HEK293 (cell line): ENCODE results near the gene NFS1.
A peak's percentile ranks its signal among the peaks of the same experiment; 100 is the strongest.

Experiments used
- CTCF ChIA-PET: fragments of 350-600 bp; formaldehyde crosslinking; extraction: SDS; loops from one replicate; lab custom pipeline; 2021; ENCODE audit warnings: antibody characterized with exemption; lab: Yijun Ruan, JAX
- POLR2A ChIA-PET: fragments of 300-600 bp; formaldehyde crosslinking; extraction: SDS; loops from one replicate; lab custom pipeline; 2020; ENCODE audit warnings: antibody characterized with exemption, inconsistent platforms; lab: Yijun Ruan, JAX
- H3K27ac ChIP-seq: fragments of 200-500 bp; sonication (Bioruptor generic); 2 replicates; pipeline ENCODE4 v1.5.1; 2014; ENCODE audit warnings: low read depth, low read length, control low read depth, inconsistent platforms; ENCODE audit errors: extremely low read depth
- H3K36me3 ChIP-seq, 2 experiments: fragments of 200-500 bp in 1 of 2; sonication (Bioruptor generic) in 1 of 2; 1 replicate in 1 of 2; 2 replicates in 1 of 2; pipeline ENCODE4 v1.5.1; 2014 to 2017; ENCODE audit warnings: inconsistent platforms in 2 of 2, low read length in 2 of 2; ENCODE audit not compliant: control insufficient read depth in 2 of 2, insufficient read depth in 1 of 2
- H3K4me1 ChIP-seq: fragments of 200-500 bp; sonication (Bioruptor generic); 2 replicates; pipeline ENCODE4 v1.5.1; 2014; ENCODE audit warnings: mild to moderate bottlenecking, low read length, inconsistent platforms; ENCODE audit not compliant: control insufficient read depth, insufficient read depth
- H3K4me3 ChIP-seq: 2 replicates; pipeline ENCODE4 v1.5.1; 2011; ENCODE audit warnings: low read depth, mild to moderate bottlenecking, control low read depth, low read length, moderate library complexity
- H3K9me3 ChIP-seq: fragments of 200-500 bp; sonication (Bioruptor generic); 2 replicates; pipeline ENCODE4 v1.5.1; 2014; ENCODE audit warnings: low read depth, low read length, inconsistent platforms; ENCODE audit not compliant: control insufficient read depth, insufficient read depth
- BCL11A ChIP-seq: fragments of 450-650 bp; formaldehyde crosslinking; IDR thresholded peaks from 2 replicates; pipeline ENCODE4 v1.5.1; 2016; ENCODE audit warnings: low read depth, missing biosample characterization, missing genetic modification characterization
- KLF9 ChIP-seq: fragments of 450-650 bp; formaldehyde crosslinking; IDR thresholded peaks from 2 replicates; pipeline ENCODE4 v1.5.1; 2016; ENCODE audit warnings: missing biosample characterization, missing genetic modification characterization, low read depth
- MZF1 ChIP-seq: fragments of 450-650 bp; formaldehyde crosslinking; IDR thresholded peaks from 2 replicates; pipeline ENCODE4 v1.5.1; 2017; ENCODE audit warnings: missing biosample characterization, missing genetic modification characterization, borderline replicate concordance
- SETDB1 ChIP-seq: IDR thresholded peaks from one replicate; pipeline ENCODE4 v1.6.1; 2017; ENCODE audit warnings: mild to moderate bottlenecking, low read length, moderate library complexity, mixed read lengths; ENCODE audit not compliant: insufficient read length
- SP2 ChIP-seq: fragments of 450-650 bp; formaldehyde crosslinking; IDR thresholded peaks from 2 replicates; pipeline ENCODE4 v1.5.1; 2016; ENCODE audit warnings: missing biosample characterization, missing genetic modification characterization
- SP7 ChIP-seq: fragments of 450-650 bp; formaldehyde crosslinking; IDR thresholded peaks from 2 replicates; pipeline ENCODE4 v1.5.1; 2016; ENCODE audit warnings: missing biosample characterization, missing genetic modification characterization
- YY2 ChIP-seq: fragments of 450-650 bp; formaldehyde crosslinking; IDR thresholded peaks from 2 replicates; pipeline ENCODE4 v1.5.1; 2016; ENCODE audit warnings: missing biosample characterization, missing genetic modification characterization
- ZBTB21 ChIP-seq: fragments of 450-650 bp; formaldehyde crosslinking; IDR thresholded peaks from 2 replicates; pipeline ENCODE4 v1.5.1; 2017; ENCODE audit warnings: missing biosample characterization, missing genetic modification characterization
- ZEB2 ChIP-seq: fragments of 450-650 bp; formaldehyde crosslinking; IDR thresholded peaks from 2 replicates; pipeline ENCODE4 v1.5.1; 2016; ENCODE audit warnings: missing biosample characterization, missing genetic modification characterization
- ZFP69B ChIP-seq: fragments of 450-650 bp; formaldehyde crosslinking; IDR thresholded peaks from 2 replicates; pipeline ENCODE4 v1.5.1; 2016; ENCODE audit warnings: missing biosample characterization, missing genetic modification characterization
- ZIC2 ChIP-seq: fragments of 450-650 bp; formaldehyde crosslinking; IDR thresholded peaks from 2 replicates; pipeline ENCODE4 v1.5.1; 2016; ENCODE audit warnings: missing biosample characterization, missing genetic modification characterization
- ZNF121 ChIP-seq: fragments of 450-650 bp; formaldehyde crosslinking; IDR thresholded peaks from 2 replicates; pipeline ENCODE4 v1.5.1; 2016; ENCODE audit warnings: missing biosample characterization, missing genetic modification characterization
- ZNF174 ChIP-seq: fragments of 450-650 bp; formaldehyde crosslinking; IDR thresholded peaks from 2 replicates; pipeline ENCODE4 v1.5.0; 2017; ENCODE audit warnings: missing biosample characterization, mild to moderate bottlenecking, missing genetic modification characterization
- ZNF2 ChIP-seq: fragments of 450-650 bp; formaldehyde crosslinking; IDR thresholded peaks from 2 replicates; pipeline ENCODE4 v1.5.1; 2016; ENCODE audit warnings: missing biosample characterization, missing genetic modification characterization
- ZNF274 ChIP-seq, 2 experiments: fragments of 200-500 bp in 1 of 2; fragments of 450-650 bp in 1 of 2; sonication (Bioruptor generic) in 1 of 2; formaldehyde crosslinking in 1 of 2; IDR thresholded peaks; 2 replicates each; pipeline versions ENCODE4 v1.5.1 to v1.6.1; 2014 to 2016; ENCODE audit warnings: borderline replicate concordance in 1 of 2, inconsistent platforms in 1 of 2, low read length in 1 of 2, missing biosample characterization in 1 of 2, missing genetic modification characterization in 1 of 2
- ZNF324 ChIP-seq: fragments of 450-650 bp; formaldehyde crosslinking; IDR thresholded peaks from 2 replicates; pipeline ENCODE4 v1.5.1; 2016; ENCODE audit warnings: missing biosample characterization, missing genetic modification characterization
- ZNF366 ChIP-seq: fragments of 450-650 bp; formaldehyde crosslinking; conservative IDR thresholded peaks from 2 replicates; pipeline ENCODE4 v1.5.1; 2016; ENCODE audit warnings: missing biosample characterization, missing genetic modification characterization
- ZNF423 ChIP-seq: fragments of 450-650 bp; formaldehyde crosslinking; IDR thresholded peaks from 2 replicates; pipeline ENCODE4 v1.5.1; 2016; ENCODE audit warnings: missing biosample characterization, missing genetic modification characterization
- ZNF529 ChIP-seq: fragments of 450-650 bp; formaldehyde crosslinking; IDR thresholded peaks from 2 replicates; pipeline ENCODE4 v1.5.1; 2017; ENCODE audit warnings: missing genetic modification characterization, missing biosample characterization; ENCODE audit not compliant: insufficient replicate concordance
- ZNF530 ChIP-seq: fragments of 450-650 bp; formaldehyde crosslinking; IDR thresholded peaks from 2 replicates; pipeline ENCODE4 v1.5.1; 2016; ENCODE audit warnings: low read depth, missing biosample characterization, missing genetic modification characterization
- ZNF677 ChIP-seq: fragments of 450-650 bp; IDR thresholded peaks from 2 replicates; pipeline ENCODE4 v1.5.0; 2018; ENCODE audit warnings: missing biosample characterization, mild to moderate bottlenecking, missing genetic modification characterization, moderate library complexity
- TF ChIP-seq, protein P1 (sequence below): fragments of 450-650 bp; formaldehyde crosslinking; IDR thresholded peaks from 2 replicates; pipeline ENCODE4 v1.5.1; 2016; ENCODE audit warnings: missing biosample characterization, missing genetic modification characterization
- TF ChIP-seq, protein P2 (sequence below): IDR thresholded peaks from 2 replicates; pipeline ENCODE4 v1.6.1; 2011; ENCODE audit warnings: mild to moderate bottlenecking, low read depth, low read length, borderline replicate concordance
- TF ChIP-seq, protein P3 (sequence below): fragments of 450-650 bp; formaldehyde crosslinking; IDR thresholded peaks from 2 replicates; pipeline ENCODE4 v1.5.1; 2016; ENCODE audit warnings: missing biosample characterization, missing genetic modification characterization, low read depth
- TF ChIP-seq, protein P4 (sequence below): fragments of 450-650 bp; formaldehyde crosslinking; IDR thresholded peaks from 2 replicates; pipeline ENCODE4 v1.5.1; 2016; ENCODE audit warnings: missing biosample characterization, missing genetic modification characterization
- TF ChIP-seq, protein P5 (sequence below): sonication (generic); formaldehyde crosslinking; IDR thresholded peaks from 2 replicates; pipeline ENCODE4 v1.8.1; 2022; ENCODE audit warnings: mild to moderate bottlenecking, moderate library complexity, missing genetic modification reagents

The NFS1 gene

DNA sequence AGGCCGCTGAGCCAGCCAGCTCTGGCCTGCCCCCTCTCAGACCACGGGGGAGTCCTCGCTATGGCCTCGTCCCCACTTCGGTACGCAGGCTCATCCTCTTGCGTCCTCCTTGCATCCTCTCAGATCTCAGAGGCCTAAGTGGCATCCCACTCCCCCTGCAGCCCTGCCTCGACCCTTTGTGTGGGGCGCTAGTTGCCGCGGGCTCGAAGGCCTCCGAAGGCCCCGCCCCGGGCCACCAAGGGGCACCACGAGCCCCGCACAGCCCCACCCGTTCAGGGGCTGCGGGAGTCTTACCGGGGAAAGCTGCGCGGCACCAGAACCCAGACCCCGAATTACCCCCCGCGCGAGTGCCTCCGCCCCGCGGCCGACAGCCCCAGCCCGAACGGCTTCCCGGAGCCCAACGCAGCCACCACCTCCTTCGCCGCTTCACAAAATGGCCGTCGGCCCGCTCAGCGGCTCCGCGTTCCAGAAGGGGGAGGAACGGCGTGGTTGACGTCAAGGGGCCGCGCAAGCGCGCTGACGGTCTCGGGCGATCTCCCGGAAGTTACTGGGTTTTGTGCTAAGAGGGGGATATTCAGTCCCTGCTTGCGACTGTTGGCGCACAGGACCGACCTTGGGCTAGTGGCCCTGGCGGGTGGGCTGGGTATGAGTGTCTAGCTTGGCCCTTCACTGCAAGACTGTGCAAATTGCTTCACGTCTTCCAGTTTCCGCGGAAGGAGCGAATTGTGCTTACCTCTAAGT is 34.5 kb downstream of the NFS1 start, which contains the start of the genes CPNE1 and RBM12 (continued):
- TF ChIP-seq ZNF324: no peak
- TF ChIP-seq ZFP69B: 0 out of 2 replicates have a peak, but pooled peaks have one; percentile 40
- TF ChIP-seq ZNF423 (tag by site-specific recombination): no peak
- peak; percentile 75 for TF ChIP-seq ZBTB21 (tag by site-specific recombination)
- TF ChIP-seq SP2 (tag by site-specific recombination): peak; percentile 66
- TF ChIP-seq, protein P1, sequence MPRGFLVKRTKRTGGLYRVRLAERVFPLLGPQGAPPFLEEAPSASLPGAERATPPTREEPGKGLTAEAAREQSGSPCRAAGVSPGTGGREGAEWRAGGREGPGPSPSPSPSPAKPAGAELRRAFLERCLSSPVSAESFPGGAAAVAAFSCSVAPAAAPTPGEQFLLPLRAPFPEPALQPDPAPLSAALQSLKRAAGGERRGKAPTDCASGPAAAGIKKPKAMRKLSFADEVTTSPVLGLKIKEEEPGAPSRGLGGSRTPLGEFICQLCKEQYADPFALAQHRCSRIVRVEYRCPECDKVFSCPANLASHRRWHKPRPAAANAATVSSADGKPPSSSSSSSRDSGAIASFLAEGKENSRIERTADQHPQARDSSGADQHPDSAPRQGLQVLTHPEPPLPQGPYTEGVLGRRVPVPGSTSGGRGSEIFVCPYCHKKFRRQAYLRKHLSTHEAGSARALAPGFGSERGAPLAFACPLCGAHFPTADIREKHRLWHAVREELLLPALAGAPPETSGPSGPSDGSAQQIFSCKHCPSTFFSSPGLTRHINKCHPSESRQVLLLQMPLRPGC (tag by site-specific recombination): peak; percentile 80
- peak; percentile 10; the same call in 1 of the 2 replicates for TF ChIP-seq ZIC2 (tag by site-specific recombination)
- peak; percentile 84 for TF ChIP-seq KLF9 (tag by site-specific recombination)
- peak; percentile 75 for TF ChIP-seq YY2 (tag by site-specific recombination)
- peak; percentile 9; the same call in 1 of the 2 replicates for TF ChIP-seq MZF1

DNA sequence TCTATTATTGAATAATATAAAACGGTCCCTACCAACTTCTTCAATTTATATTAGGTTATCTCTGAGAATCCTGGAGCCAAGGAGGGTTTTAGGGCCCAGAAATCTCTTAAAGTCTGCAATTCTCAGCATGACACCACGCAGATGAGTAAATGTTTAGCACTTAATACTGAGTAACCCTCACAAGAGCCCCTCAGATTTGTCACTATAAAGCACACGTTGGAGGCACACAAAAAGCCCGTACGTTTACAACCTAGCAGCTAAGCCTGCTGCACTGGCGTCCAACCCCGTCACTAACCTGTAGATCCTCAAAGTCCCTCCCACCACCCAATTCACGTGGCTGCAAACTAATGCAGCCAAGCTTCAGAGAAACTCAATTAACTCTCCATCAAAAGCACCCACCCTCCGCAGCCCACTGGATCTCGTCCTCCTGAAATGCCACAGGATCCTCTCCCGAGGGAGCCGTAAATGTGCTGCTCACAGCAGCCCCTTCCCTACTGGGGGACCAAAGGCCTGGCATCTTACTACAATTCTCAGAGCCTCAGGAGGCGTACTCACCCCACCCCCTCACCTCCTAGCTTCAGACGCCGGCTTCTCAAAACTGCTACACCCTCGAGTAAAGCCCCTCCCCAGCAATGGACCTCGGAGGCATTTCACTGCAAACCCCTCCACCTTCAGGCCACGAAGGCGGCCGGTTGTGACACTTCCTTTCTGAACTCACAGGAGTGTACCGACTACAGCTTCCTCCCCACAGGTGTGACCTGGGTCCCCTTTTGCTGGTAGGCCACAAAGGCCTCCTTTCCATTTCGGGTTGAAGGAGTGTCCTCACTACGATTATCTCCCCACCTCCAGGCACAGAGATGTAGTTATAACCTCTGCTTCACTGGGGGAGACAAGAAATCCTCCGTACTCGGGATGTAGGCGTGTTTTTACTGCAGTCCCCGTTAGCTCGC is 35.4 kb downstream of the NFS1 start:
- peak overlapping the region; percentile 87 for H3K4me3 ChIP-seq
- peaks cover 15% of the 10 kb centered on the region for H3K4me1 ChIP-seq
- H3K9me3 ChIP-seq: no peaks in the 10 kb centered on the region
- H3K36me3 ChIP-seq: peaks cover 6 to 7% of the 10 kb centered on the region in 2 experiments
- H3K27ac ChIP-seq: peak overlapping the region; percentile 88
- ChIA-PET CTCF (interaction anchor here (0.7 kb wide), 1 partner anchor 336 kb away, joined by 5 read pairs; no protein-coding TSS in a partner anchor), POLR2A (interaction anchor here (0.5 to 3.2 kb wide), 13 partner anchors 12 to 290 kb away, joined by 3 to 16 read pairs (median 6); partner anchors contain the start of genes CEP250, NFS1, RBM39 and ROMO1)
- TF ChIP-seq ZFP69B (no peak), SETDB1 (no peak), ZNF423 (tag by site-specific recombination) (no peak; the same call in 1 of the 2 replicates), ZNF530 (tag by site-specific recombination) (no peak), SP7 (no peak), ZNF274 (IDR thresholded peaks at IDR 0.05; ENCODE audit: low read length) (no peak), ZNF274 (tag by site-specific recombination; IDR thresholded peaks at IDR 0.05; ENCODE audit: borderline replicate concordance) (no peak), ZNF529 (tag by site-specific recombination) (no peak), ZNF677 (tag by site-specific recombination) (no peak), ZNF174 (tag by site-specific recombination) (no peak), ZNF121 (tag by site-specific recombination) (no peak), ZNF366 (tag by site-specific recombination) (no peak), ZBTB21 (tag by site-specific recombination) (no peak), ZNF2 (peak; percentile 30; the same call in 1 of the 2 replicates), BCL11A (tag by site-specific recombination) (no peak), ZEB2 (tag by site-specific recombination) (0 out of 2 replicates have a peak, but pooled peaks have one; percentile 40)
- TF ChIP-seq, protein P2, sequence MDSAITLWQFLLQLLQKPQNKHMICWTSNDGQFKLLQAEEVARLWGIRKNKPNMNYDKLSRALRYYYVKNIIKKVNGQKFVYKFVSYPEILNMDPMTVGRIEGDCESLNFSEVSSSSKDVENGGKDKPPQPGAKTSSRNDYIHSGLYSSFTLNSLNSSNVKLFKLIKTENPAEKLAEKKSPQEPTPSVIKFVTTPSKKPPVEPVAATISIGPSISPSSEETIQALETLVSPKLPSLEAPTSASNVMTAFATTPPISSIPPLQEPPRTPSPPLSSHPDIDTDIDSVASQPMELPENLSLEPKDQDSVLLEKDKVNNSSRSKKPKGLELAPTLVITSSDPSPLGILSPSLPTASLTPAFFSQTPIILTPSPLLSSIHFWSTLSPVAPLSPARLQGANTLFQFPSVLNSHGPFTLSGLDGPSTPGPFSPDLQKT: no peak
- TF ChIP-seq, protein P3, sequence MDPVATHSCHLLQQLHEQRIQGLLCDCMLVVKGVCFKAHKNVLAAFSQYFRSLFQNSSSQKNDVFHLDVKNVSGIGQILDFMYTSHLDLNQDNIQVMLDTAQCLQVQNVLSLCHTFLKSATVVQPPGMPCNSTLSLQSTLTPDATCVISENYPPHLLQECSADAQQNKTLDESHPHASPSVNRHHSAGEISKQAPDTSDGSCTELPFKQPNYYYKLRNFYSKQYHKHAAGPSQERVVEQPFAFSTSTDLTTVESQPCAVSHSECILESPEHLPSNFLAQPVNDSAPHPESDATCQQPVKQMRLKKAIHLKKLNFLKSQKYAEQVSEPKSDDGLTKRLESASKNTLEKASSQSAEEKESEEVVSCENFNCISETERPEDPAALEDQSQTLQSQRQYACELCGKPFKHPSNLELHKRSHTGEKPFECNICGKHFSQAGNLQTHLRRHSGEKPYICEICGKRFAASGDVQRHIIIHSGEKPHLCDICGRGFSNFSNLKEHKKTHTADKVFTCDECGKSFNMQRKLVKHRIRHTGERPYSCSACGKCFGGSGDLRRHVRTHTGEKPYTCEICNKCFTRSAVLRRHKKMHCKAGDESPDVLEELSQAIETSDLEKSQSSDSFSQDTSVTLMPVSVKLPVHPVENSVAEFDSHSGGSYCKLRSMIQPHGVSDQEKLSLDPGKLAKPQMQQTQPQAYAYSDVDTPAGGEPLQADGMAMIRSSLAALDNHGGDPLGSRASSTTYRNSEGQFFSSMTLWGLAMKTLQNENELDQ (tag by site-specific recombination): no peak
- TF ChIP-seq, protein P4, sequence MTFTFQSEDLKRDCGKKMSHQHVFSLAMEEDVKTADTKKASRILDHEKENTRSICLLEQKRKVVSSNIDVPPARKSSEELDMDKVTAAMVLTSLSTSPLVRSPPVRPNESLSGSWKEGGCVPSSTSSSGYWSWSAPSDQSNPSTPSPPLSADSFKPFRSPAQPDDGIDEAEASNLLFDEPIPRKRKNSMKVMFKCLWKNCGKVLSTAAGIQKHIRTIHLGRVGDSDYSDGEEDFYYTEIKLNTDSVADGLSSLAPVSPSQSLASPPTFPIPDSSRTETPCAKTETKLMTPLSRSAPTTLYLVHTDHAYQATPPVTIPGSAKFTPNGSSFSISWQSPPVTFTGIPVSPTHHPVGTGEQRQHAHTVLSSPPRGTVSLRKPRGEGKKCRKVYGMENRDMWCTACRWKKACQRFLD: no peak
- TF ChIP-seq, protein P5, sequence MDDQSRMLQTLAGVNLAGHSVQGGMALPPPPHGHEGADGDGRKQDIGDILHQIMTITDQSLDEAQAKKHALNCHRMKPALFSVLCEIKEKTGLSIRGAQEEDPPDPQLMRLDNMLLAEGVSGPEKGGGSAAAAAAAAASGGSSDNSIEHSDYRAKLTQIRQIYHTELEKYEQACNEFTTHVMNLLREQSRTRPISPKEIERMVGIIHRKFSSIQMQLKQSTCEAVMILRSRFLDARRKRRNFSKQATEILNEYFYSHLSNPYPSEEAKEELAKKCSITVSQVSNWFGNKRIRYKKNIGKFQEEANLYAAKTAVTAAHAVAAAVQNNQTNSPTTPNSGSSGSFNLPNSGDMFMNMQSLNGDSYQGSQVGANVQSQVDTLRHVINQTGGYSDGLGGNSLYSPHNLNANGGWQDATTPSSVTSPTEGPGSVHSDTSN: no peak
